ENCODE results near the gene ISL2. TPM values are rescaled to one million over a fixed set of nuclear protein-coding genes. Genes with fewer than 3 reads are reported as not detected.
A peak's percentile ranks its signal among the peaks of the same experiment; 100 is the strongest.

The ISL2 gene
- total and polyA plus RNA-seq, 2 of the 4 experiments (the other 2 are of a cell fraction) = 1.3 to 3.6 TPM

DNA sequence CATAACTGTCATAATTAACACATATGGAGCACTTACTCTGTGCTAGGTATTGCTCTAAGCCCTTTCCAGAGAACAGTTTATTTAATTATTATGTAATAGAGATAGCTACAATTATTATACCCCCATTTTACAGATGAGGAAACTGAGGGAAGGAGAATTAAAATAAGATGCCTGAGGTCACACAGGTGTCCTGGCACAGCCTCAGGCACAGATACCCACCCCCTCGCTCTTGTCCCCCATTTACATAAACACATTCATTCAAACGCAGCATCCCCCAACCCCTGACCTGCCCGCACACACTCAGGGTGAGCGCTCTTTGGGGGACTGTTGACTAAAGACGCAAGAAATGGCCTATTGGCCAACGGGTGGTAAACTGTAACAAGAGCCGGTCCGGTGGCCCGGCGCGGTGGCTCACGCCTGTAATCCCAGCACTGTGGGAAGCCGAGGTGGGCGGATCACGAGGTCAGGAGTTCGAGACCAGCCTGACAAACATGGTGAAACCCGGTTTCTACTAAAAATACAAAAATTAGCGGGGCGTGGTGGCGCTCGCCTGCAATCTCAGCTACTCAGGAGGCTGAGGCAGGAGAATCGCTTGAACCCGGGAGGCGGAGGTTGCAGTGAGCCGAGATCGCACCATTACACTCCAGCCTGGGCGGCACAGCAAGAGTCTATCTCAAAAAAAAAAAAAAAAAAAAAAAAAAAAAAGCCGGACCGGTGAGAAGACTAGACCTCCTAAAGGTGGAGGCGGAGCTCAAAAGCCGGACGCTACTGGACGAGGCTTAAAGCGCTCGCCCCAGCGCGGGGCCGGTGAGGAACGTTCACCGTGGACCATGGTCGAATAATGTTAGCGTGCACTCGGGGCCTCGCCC lies 1.9 kb upstream of the ISL2 start:
- ChIA-PET CTCF (interaction anchor here (0.6 kb wide), 1 partner anchor 537 kb away, joined by 4 read pairs; no protein-coding TSS in a partner anchor), POLR2A (ENCODE audit: unreplicated experiment) (no interaction called here)
- BruUV-seq (replicated peaks) = no TSS peak
- Histone ChIP-seq H4K8ac (ENCODE audit: low read depth in 2 of 2, low read length in 2 of 2) (peak overlapping the region; percentile 87 to 97; a peak in 3 of 4 replicates), H3K27ac (ENCODE audit: insufficient read depth, low read length) (peak overlapping the region; percentile 80; the same call in 1 of the 2 replicates), H4K5ac (ENCODE audit: low read depth, low read length) (peak overlapping the region; percentile 35), H3K4me2 (ENCODE audit: low read depth, low read length) (no peak overlapping the region; the same call in 1 of the 2 replicates), H3K4ac (ENCODE audit: low read depth, low read length) (peak overlapping the region; percentile 41), H4K20me1 (ENCODE audit: insufficient read depth, low read length) (peaks cover 12% of the 10 kb centered on the region), H2AK5ac (ENCODE audit: low read depth, low read length) (no peak overlapping the region; the same call in 1 of the 2 replicates), H3K9me3 (ENCODE audit: control insufficient read depth, insufficient read depth, low read length) (peaks cover 6% of the 10 kb centered on the region; the same call in 1 of the 2 replicates), H3K27me3 (ENCODE audit: control insufficient read depth, insufficient read depth, low read length) (peaks cover 12% of the 10 kb centered on the region; the same call in 1 of the 2 replicates), H3K36me3 (ENCODE audit: control insufficient read depth, insufficient read depth, low read length) (peaks cover 4% of the 10 kb centered on the region; the same call in 1 of the 2 replicates), H2BK120ac (ENCODE audit: low read depth, low read length) (peak overlapping the region; percentile 84), H2AFZ (replicated peaks; ENCODE audit: low read length, poor library complexity) (peak overlapping the region; percentile 87), H2BK5ac (ENCODE audit: low read depth, low read length, poor library complexity, severe bottlenecking) (no peak overlapping the region), H3K79me1 (ENCODE audit: low read depth in 1 of 2, low read length in 2 of 2) (peaks cover 3 to 15% of the 10 kb centered on the region in 2 experiments; a peak in 3 of 4 replicates), H3K18ac (ENCODE audit: low read depth, low read length) (no peak overlapping the region; the same call in 1 of the 2 replicates), H3K23ac (ENCODE audit: low read depth, low read length) (no peak overlapping the region), H2AK9ac (replicated peaks; ENCODE audit: low read depth, low read length, poor library complexity) (no peak overlapping the region), H2BK15ac (ENCODE audit: low read depth, low read length) (no peak overlapping the region), H3K14ac (replicated peaks; ENCODE audit: low read depth, low read length) (no peak overlapping the region), H4K91ac (ENCODE audit: insufficient read depth, low read depth, low read length) (no peak overlapping the region; the same call in 1 of the 2 replicates), H3K4me1 (ENCODE audit: control insufficient read depth, insufficient read depth, low read length) (peaks cover 8% of the 10 kb centered on the region), H3K4me3 (ENCODE audit: insufficient read depth, low read depth, low read length) (no peak overlapping the region), H2BK20ac (ENCODE audit: low read depth, low read length) (no peak overlapping the region), H3K56ac (ENCODE audit: extremely low read depth, insufficient read depth, low read length) (no peak overlapping the region), H3K9ac (ENCODE audit: low read depth, low read length) (no peak overlapping the region), H3K9me1 (ENCODE audit: insufficient read depth, low read length) (no peaks in the 10 kb centered on the region; the same call in 1 of the 2 replicates)
- no peak for DNase-seq
- intact Hi-C loops (cut with micrococcal nuclease) (loop anchor here (5.0 kb wide), 2 partner anchors 97 to 508 kb away; no protein-coding TSS in a partner anchor), dilution Hi-C loops (cut with HindIII; ENCODE audit: low sequenced_read_pairs, unreplicated experiment) (no loop called here), in situ Hi-C loops (cut with MboI; ENCODE audit: low sequenced_read_pairs) (loop anchor here (5.0 kb wide), 1 partner anchor 137 kb away; no protein-coding TSS in a partner anchor)
- no peak for ATAC-seq (ENCODE audit: low read depth)
- WGBS, 2 experiments (ENCODE audit: extremely low coverage in 2 of 2, insufficient read length in 1 of 2) = 36% methylated on average over 23 of the region's 44 CpGs; no CpG with 5 or more reads in 1 of the 2 experiments
- TF ChIP-seq FOS (IDR thresholded peaks at IDR 0.05; ENCODE audit: low read depth, low read length) = no peak
- TF ChIP-seq RCOR1 (IDR thresholded peaks at IDR 0.05; ENCODE audit: insufficient replicate concordance, low read length) = no peak
- TF ChIP-seq, protein P1, sequence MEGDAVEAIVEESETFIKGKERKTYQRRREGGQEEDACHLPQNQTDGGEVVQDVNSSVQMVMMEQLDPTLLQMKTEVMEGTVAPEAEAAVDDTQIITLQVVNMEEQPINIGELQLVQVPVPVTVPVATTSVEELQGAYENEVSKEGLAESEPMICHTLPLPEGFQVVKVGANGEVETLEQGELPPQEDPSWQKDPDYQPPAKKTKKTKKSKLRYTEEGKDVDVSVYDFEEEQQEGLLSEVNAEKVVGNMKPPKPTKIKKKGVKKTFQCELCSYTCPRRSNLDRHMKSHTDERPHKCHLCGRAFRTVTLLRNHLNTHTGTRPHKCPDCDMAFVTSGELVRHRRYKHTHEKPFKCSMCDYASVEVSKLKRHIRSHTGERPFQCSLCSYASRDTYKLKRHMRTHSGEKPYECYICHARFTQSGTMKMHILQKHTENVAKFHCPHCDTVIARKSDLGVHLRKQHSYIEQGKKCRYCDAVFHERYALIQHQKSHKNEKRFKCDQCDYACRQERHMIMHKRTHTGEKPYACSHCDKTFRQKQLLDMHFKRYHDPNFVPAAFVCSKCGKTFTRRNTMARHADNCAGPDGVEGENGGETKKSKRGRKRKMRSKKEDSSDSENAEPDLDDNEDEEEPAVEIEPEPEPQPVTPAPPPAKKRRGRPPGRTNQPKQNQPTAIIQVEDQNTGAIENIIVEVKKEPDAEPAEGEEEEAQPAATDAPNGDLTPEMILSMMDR (conservative IDR thresholded peaks at IDR 0.05; ENCODE audit: low read depth, low read length) = no peak
- TF ChIP-seq ELK1 (IDR thresholded peaks at IDR 0.05; ENCODE audit: borderline replicate concordance, low read depth, low read length) = no peak
- TF ChIP-seq MXI1 (IDR thresholded peaks at IDR 0.05; ENCODE audit: borderline replicate concordance, low read depth, low read length) = no peak
- TF ChIP-seq POLR2A (IDR thresholded peaks at IDR 0.05; ENCODE audit: low read depth, low read length) = no peak
- no peak for TF ChIP-seq NFE2L2 (IDR thresholded peaks at IDR 0.05; ENCODE audit: low read depth, low read length)
- no peak for TF ChIP-seq BHLHE40 (IDR thresholded peaks at IDR 0.05; ENCODE audit: low read depth, low read length)
- no peak for TF ChIP-seq SMC3 (IDR thresholded peaks at IDR 0.05; ENCODE audit: low read depth, low read length)
- TF ChIP-seq CHD1 (IDR thresholded peaks at IDR 0.05; ENCODE audit: low read depth, low read length) = no peak
- no peak for TF ChIP-seq RFX5 (IDR thresholded peaks at IDR 0.05; ENCODE audit: low read depth, low read length)
- no peak for TF ChIP-seq RAD21 (IDR thresholded peaks at IDR 0.05; ENCODE audit: low read length)
- no peak for TF ChIP-seq MAZ (IDR thresholded peaks at IDR 0.05; ENCODE audit: borderline replicate concordance, low read depth, low read length)
- TF ChIP-seq CEBPB (IDR thresholded peaks at IDR 0.05; ENCODE audit: low read depth, low read length) = no peak
